HEK293 (cell line): ENCODE data around the gene SEC22A.

Source experiments
- CTCF ChIA-PET: fragments of 350-600 bp; formaldehyde crosslinking; extraction: SDS; loops from one replicate; lab custom pipeline; 2021; ENCODE audit warnings: antibody characterized with exemption; lab: Yijun Ruan, JAX
- POLR2A ChIA-PET: fragments of 300-600 bp; formaldehyde crosslinking; extraction: SDS; loops from one replicate; lab custom pipeline; 2020; ENCODE audit warnings: antibody characterized with exemption, inconsistent platforms; lab: Yijun Ruan, JAX
- H3K27ac ChIP-seq: fragments of 200-500 bp; sonication (Bioruptor generic); 2 replicates; pipeline ENCODE4 v1.5.1; 2014; ENCODE audit warnings: low read depth, low read length, control low read depth, inconsistent platforms; ENCODE audit errors: extremely low read depth
- H3K36me3 ChIP-seq, 2 experiments: fragments of 200-500 bp in 1 of 2; sonication (Bioruptor generic) in 1 of 2; 1 replicate in 1 of 2; 2 replicates in 1 of 2; pipeline ENCODE4 v1.5.1; 2014 to 2017; ENCODE audit warnings: inconsistent platforms in 2 of 2, low read length in 2 of 2; ENCODE audit not compliant: control insufficient read depth in 2 of 2, insufficient read depth in 1 of 2
- H3K4me1 ChIP-seq: fragments of 200-500 bp; sonication (Bioruptor generic); 2 replicates; pipeline ENCODE4 v1.5.1; 2014; ENCODE audit warnings: mild to moderate bottlenecking, low read length, inconsistent platforms; ENCODE audit not compliant: control insufficient read depth, insufficient read depth
- H3K4me3 ChIP-seq: 2 replicates; pipeline ENCODE4 v1.5.1; 2011; ENCODE audit warnings: low read depth, mild to moderate bottlenecking, control low read depth, low read length, moderate library complexity
- H3K9me3 ChIP-seq: fragments of 200-500 bp; sonication (Bioruptor generic); 2 replicates; pipeline ENCODE4 v1.5.1; 2014; ENCODE audit warnings: low read depth, low read length, inconsistent platforms; ENCODE audit not compliant: control insufficient read depth, insufficient read depth
- GLI2 ChIP-seq: fragments of 450-650 bp; formaldehyde crosslinking; IDR thresholded peaks from 2 replicates; pipeline ENCODE4; 2017; ENCODE audit warnings: missing biosample characterization, missing genetic modification characterization, low read depth, borderline replicate concordance
- KLF17 ChIP-seq: fragments of 450-650 bp; formaldehyde crosslinking; IDR thresholded peaks from 2 replicates; pipeline ENCODE4 v1.5.1; 2016; ENCODE audit warnings: missing biosample characterization, missing genetic modification characterization
- REPIN1 ChIP-seq: fragments of 450-650 bp; formaldehyde crosslinking; IDR thresholded peaks from 2 replicates; pipeline ENCODE4 v1.5.1; 2017; ENCODE audit warnings: missing biosample characterization, missing genetic modification characterization, low read depth
- SALL2 ChIP-seq: fragments of 450-650 bp; formaldehyde crosslinking; IDR thresholded peaks from 2 replicates; pipeline ENCODE4 v1.5.0; 2017; ENCODE audit warnings: missing biosample characterization, mild to moderate bottlenecking, missing genetic modification characterization, borderline replicate concordance
- SCRT1 ChIP-seq: fragments of 450-650 bp; formaldehyde crosslinking; IDR thresholded peaks from 2 replicates; pipeline ENCODE4 v1.5.1; 2016; ENCODE audit warnings: missing biosample characterization, missing genetic modification characterization, borderline replicate concordance
- SP3 ChIP-seq: fragments of 450-650 bp; formaldehyde crosslinking; IDR thresholded peaks from 2 replicates; pipeline ENCODE4 v1.5.1; 2016; ENCODE audit warnings: missing biosample characterization, missing genetic modification characterization
- ZBTB1 ChIP-seq: fragments of 450-650 bp; formaldehyde crosslinking; IDR thresholded peaks from 2 replicates; pipeline ENCODE4 v1.5.1; 2016; ENCODE audit warnings: missing biosample characterization, missing genetic modification characterization
- ZBTB17 ChIP-seq: fragments of 450-650 bp; formaldehyde crosslinking; IDR thresholded peaks from 2 replicates; pipeline ENCODE4 v1.5.1; 2016; ENCODE audit warnings: missing biosample characterization, missing genetic modification characterization
- ZFP37 ChIP-seq: fragments of 450-650 bp; formaldehyde crosslinking; IDR thresholded peaks from 2 replicates; pipeline ENCODE4 v1.5.1; 2016; ENCODE audit warnings: missing biosample characterization, missing genetic modification characterization
- ZIC2 ChIP-seq: fragments of 450-650 bp; formaldehyde crosslinking; IDR thresholded peaks from 2 replicates; pipeline ENCODE4 v1.5.1; 2016; ENCODE audit warnings: missing biosample characterization, missing genetic modification characterization
- ZNF112 ChIP-seq: fragments of 450-650 bp; formaldehyde crosslinking; IDR thresholded peaks from 2 replicates; pipeline ENCODE4 v1.5.0; 2017; ENCODE audit warnings: missing biosample characterization, missing genetic modification characterization
- ZNF133 ChIP-seq: fragments of 450-650 bp; formaldehyde crosslinking; IDR thresholded peaks from 2 replicates; pipeline ENCODE4 v1.5.1; 2016; ENCODE audit warnings: missing biosample characterization, missing genetic modification characterization
- ZNF155 ChIP-seq: fragments of 450-650 bp; formaldehyde crosslinking; IDR thresholded peaks from 2 replicates; pipeline ENCODE4 v1.5.1; 2016; ENCODE audit warnings: missing biosample characterization, missing genetic modification characterization
- ZNF19 ChIP-seq: fragments of 450-650 bp; formaldehyde crosslinking; IDR thresholded peaks from 2 replicates; pipeline ENCODE4; 2016; ENCODE audit warnings: missing biosample characterization, missing genetic modification characterization, low read depth
- ZNF248 ChIP-seq: fragments of 450-650 bp; formaldehyde crosslinking; IDR thresholded peaks from 2 replicates; pipeline ENCODE4 v1.5.1; 2017; ENCODE audit warnings: missing biosample characterization, missing genetic modification characterization
- ZNF324 ChIP-seq: fragments of 450-650 bp; formaldehyde crosslinking; IDR thresholded peaks from 2 replicates; pipeline ENCODE4 v1.5.1; 2016; ENCODE audit warnings: missing biosample characterization, missing genetic modification characterization
- ZNF391 ChIP-seq: fragments of 450-650 bp; formaldehyde crosslinking; IDR thresholded peaks from 2 replicates; pipeline ENCODE4 v1.5.1; 2016; ENCODE audit warnings: low read depth, missing biosample characterization, missing genetic modification characterization, borderline replicate concordance
- ZNF426 ChIP-seq: fragments of 450-650 bp; formaldehyde crosslinking; IDR thresholded peaks from 2 replicates; pipeline ENCODE4 v1.5.1; 2017; ENCODE audit warnings: missing biosample characterization, missing genetic modification characterization, mild to moderate bottlenecking, inconsistent platforms, moderate library complexity
- ZNF544 ChIP-seq: fragments of 450-650 bp; formaldehyde crosslinking; IDR thresholded peaks from 2 replicates; pipeline ENCODE4 v1.5.0; 2017; ENCODE audit warnings: missing biosample characterization, missing genetic modification characterization
- ZNF585B ChIP-seq: fragments of 450-650 bp; formaldehyde crosslinking; IDR thresholded peaks from 2 replicates; pipeline ENCODE4 v1.5.1; 2016; ENCODE audit warnings: missing biosample characterization, missing genetic modification characterization
- ZNF621 ChIP-seq: fragments of 450-650 bp; formaldehyde crosslinking; IDR thresholded peaks from 2 replicates; pipeline ENCODE4 v1.5.1; 2017; ENCODE audit warnings: missing biosample characterization, missing genetic modification characterization
- ZNF664 ChIP-seq: fragments of 450-650 bp; formaldehyde crosslinking; IDR thresholded peaks from 2 replicates; pipeline ENCODE4 v1.5.1; 2016; ENCODE audit warnings: missing biosample characterization, missing genetic modification characterization
- ZNF677 ChIP-seq: fragments of 450-650 bp; IDR thresholded peaks from 2 replicates; pipeline ENCODE4 v1.5.0; 2018; ENCODE audit warnings: missing biosample characterization, mild to moderate bottlenecking, missing genetic modification characterization, moderate library complexity
- ZNF776 ChIP-seq: fragments of 450-650 bp; formaldehyde crosslinking; IDR thresholded peaks from 2 replicates; pipeline ENCODE4 v1.5.0; 2017; ENCODE audit warnings: missing biosample characterization, missing genetic modification characterization, borderline replicate concordance
- ZNF830 ChIP-seq: fragments of 450-650 bp; IDR thresholded peaks from 2 replicates; pipeline ENCODE4 v1.5.0; 2018; ENCODE audit warnings: missing biosample characterization, missing genetic modification characterization, low read depth, mild to moderate bottlenecking, moderate library complexity
- TF ChIP-seq, protein P1 (sequence below): fragments of 450-650 bp; IDR thresholded peaks from 2 replicates; pipeline ENCODE4 v1.5.1; 2018; ENCODE audit warnings: missing biosample characterization, mild to moderate bottlenecking, missing genetic modification characterization
- TF ChIP-seq, protein P2 (sequence below): fragments of 450-650 bp; formaldehyde crosslinking; IDR thresholded peaks from 2 replicates; pipeline ENCODE4 v1.5.1; 2016; ENCODE audit warnings: missing biosample characterization, missing genetic modification characterization
- TF ChIP-seq, protein P3 (sequence below): fragments of 450-650 bp; formaldehyde crosslinking; IDR thresholded peaks from 2 replicates; pipeline ENCODE4; 2016; ENCODE audit warnings: missing biosample characterization, missing genetic modification characterization

SEC22A gene

GRCh38 chr3:123261666-123262065 is 59.9 kb downstream of the SEC22A start:
- Histone ChIP-seq H3K36me3 (peaks cover 0 to 8% of the 10 kb centered on the region in 2 experiments; a peak in 1 of 3 replicates), H3K4me3 (no peak overlapping the region), H3K4me1 (peaks cover 2% of the 10 kb centered on the region; the same call in 1 of the 2 replicates), H3K9me3 (no peaks in the 10 kb centered on the region), H3K27ac (no peak overlapping the region)
- POLR2A ChIA-PET, result no interaction called here
- no peak for TF ChIP-seq REPIN1
- no peak for TF ChIP-seq ZNF391 (tag by site-specific recombination)
- no peak for TF ChIP-seq ZNF324
- no peak for TF ChIP-seq ZNF426 (tag by site-specific recombination)
- CTCF ChIA-PET, result interaction anchor here (1.0 kb wide), 1 partner anchor 319 kb away, joined by 3 read pairs; no protein-coding TSS in a partner anchor

GRCh38 chr3:123262226-123262625 is 60.5 kb downstream of the SEC22A start:
- POLR2A ChIA-PET, result no interaction called here
- Histone ChIP-seq H3K9me3 (no peaks in the 10 kb centered on the region), H3K36me3 (peaks cover 0 to 10% of the 10 kb centered on the region in 2 experiments; a peak in 1 of 3 replicates)
- TF ChIP-seq ZNF324, result no peak
- no peak for TF ChIP-seq ZNF585B
- no peak for TF ChIP-seq ZNF776
- no peak for TF ChIP-seq ZNF133 (tag by site-specific recombination)
- TF ChIP-seq, protein P1, sequence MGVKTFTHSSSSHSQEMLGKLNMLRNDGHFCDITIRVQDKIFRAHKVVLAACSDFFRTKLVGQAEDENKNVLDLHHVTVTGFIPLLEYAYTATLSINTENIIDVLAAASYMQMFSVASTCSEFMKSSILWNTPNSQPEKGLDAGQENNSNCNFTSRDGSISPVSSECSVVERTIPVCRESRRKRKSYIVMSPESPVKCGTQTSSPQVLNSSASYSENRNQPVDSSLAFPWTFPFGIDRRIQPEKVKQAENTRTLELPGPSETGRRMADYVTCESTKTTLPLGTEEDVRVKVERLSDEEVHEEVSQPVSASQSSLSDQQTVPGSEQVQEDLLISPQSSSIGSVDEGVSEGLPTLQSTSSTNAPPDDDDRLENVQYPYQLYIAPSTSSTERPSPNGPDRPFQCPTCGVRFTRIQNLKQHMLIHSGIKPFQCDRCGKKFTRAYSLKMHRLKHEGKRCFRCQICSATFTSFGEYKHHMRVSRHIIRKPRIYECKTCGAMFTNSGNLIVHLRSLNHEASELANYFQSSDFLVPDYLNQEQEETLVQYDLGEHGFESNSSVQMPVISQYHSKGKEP (tag by site-specific recombination), result no peak
- TF ChIP-seq ZNF112, result no peak
- TF ChIP-seq ZNF155, result no peak
- TF ChIP-seq ZIC2 (tag by site-specific recombination), result no peak
- no peak for TF ChIP-seq ZNF19 (tag by site-specific recombination)
- TF ChIP-seq ZBTB17, result no peak
- no peak for TF ChIP-seq ZNF248 (tag by site-specific recombination)
- TF ChIP-seq, all 188 proteins: peak for 0
- Histone ChIP-seq H3K4me1 (peaks cover 2% of the 10 kb centered on the region; the same call in 1 of the 2 replicates), H3K27ac (no peak overlapping the region), H3K4me3 (no peak overlapping the region)
- CTCF ChIA-PET, result interaction anchor here (1.0 kb wide), 1 partner anchor 320 kb away, joined by 3 read pairs; no protein-coding TSS in a partner anchor

GRCh38 chr3:123262868-123263267 is 61.1 kb downstream of the SEC22A start:
- CTCF ChIA-PET, result no interaction called here
- Histone ChIP-seq H3K36me3 (peaks cover 0 to 10% of the 10 kb centered on the region in 2 experiments; a peak in 1 of 3 replicates), H3K4me1 (peaks cover 2% of the 10 kb centered on the region; the same call in 1 of the 2 replicates), H3K27ac (no peak overlapping the region), H3K4me3 (no peak overlapping the region), H3K9me3 (no peaks in the 10 kb centered on the region)
- POLR2A ChIA-PET, result no interaction called here
- TF ChIP-seq ZNF776, result no peak
- no peak for TF ChIP-seq SP3 (tag by site-specific recombination)
- no peak for TF ChIP-seq GLI2 (tag by site-specific recombination)
- TF ChIP-seq ZNF664 (tag by site-specific recombination), result no peak
- TF ChIP-seq SCRT1, result no peak
- TF ChIP-seq ZFP37 (tag by site-specific recombination), result no peak
- no peak for TF ChIP-seq ZNF426 (tag by site-specific recombination)
- no peak for TF ChIP-seq ZBTB1 (tag by site-specific recombination)
- TF ChIP-seq ZNF544 (tag by site-specific recombination), result no peak
- TF ChIP-seq, protein P2, sequence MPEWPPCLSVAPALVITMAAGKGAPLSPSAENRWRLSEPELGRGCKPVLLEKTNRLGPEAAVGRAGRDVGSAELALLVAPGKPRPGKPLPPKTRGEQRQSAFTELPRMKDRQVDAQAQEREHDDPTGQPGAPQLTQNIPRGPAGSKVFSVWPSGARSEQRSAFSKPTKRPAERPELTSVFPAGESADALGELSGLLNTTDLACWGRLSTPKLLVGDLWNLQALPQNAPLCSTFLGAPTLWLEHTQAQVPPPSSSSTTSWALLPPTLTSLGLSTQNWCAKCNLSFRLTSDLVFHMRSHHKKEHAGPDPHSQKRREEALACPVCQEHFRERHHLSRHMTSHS (tag by site-specific recombination), result no peak
- TF ChIP-seq SALL2 (tag by site-specific recombination), result no peak
- no peak for TF ChIP-seq ZNF621
- TF ChIP-seq, protein P3, sequence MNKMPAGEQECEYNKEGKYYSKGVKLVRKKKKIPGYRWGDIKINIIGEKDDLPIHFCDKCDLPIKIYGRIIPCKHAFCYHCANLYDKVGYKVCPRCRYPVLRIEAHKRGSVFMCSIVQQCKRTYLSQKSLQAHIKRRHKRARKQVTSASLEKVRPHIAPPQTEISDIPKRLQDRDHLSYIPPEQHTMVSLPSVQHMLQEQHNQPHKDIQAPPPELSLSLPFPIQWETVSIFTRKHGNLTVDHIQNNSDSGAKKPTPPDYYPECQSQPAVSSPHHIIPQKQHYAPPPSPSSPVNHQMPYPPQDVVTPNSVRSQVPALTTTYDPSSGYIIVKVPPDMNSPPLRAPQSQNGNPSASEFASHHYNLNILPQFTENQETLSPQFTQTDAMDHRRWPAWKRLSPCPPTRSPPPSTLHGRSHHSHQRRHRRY (tag by site-specific recombination), result no peak
- TF ChIP-seq ZNF830 (tag by site-specific recombination), result no peak
- no peak for TF ChIP-seq KLF17 (tag by site-specific recombination)
- no peak for TF ChIP-seq ZNF677 (tag by site-specific recombination)
